ENCODE results near the gene ELAVL3. TPM values are rescaled to one million over a fixed set of nuclear protein-coding genes. Genes with fewer than 3 reads are reported as not detected.

ELAVL3 gene
- total and polyA plus RNA-seq, 2 of the 4 experiments (the other 2 are of a cell fraction), result not detected

- Histone ChIP-seq H3K79me1 (ENCODE audit: low read depth in 1 of 2, low read length in 2 of 2) (peaks cover 3 to 29% of the 10 kb centered on the region in 2 experiments), H3K27ac (ENCODE audit: insufficient read depth, low read length) (no peak overlapping the region), H2AFZ (replicated peaks; ENCODE audit: low read length, poor library complexity) (no peak overlapping the region), H2BK5ac (ENCODE audit: low read depth, low read length, poor library complexity, severe bottlenecking) (no peak overlapping the region), H3K56ac (ENCODE audit: extremely low read depth, insufficient read depth, low read length) (no peak overlapping the region), H2AK5ac (ENCODE audit: low read depth, low read length) (no peak overlapping the region), H2AK9ac (replicated peaks; ENCODE audit: low read depth, low read length, poor library complexity) (no peak overlapping the region), H2BK20ac (ENCODE audit: low read depth, low read length) (no peak overlapping the region), H4K20me1 (ENCODE audit: insufficient read depth, low read length) (peaks cover 4% of the 10 kb centered on the region; the same call in 1 of the 2 replicates), H3K4me1 (ENCODE audit: control insufficient read depth, insufficient read depth, low read length) (no peaks in the 10 kb centered on the region), H3K18ac (ENCODE audit: low read depth, low read length) (no peak overlapping the region), H3K9ac (ENCODE audit: low read depth, low read length) (no peak overlapping the region), H3K9me3 (ENCODE audit: control insufficient read depth, insufficient read depth, low read length) (no peaks in the 10 kb centered on the region), H4K5ac (ENCODE audit: low read depth, low read length) (no peak overlapping the region), H3K4me3 (ENCODE audit: insufficient read depth, low read depth, low read length) (no peak overlapping the region), H2BK15ac (ENCODE audit: low read depth, low read length) (no peak overlapping the region), H2BK120ac (ENCODE audit: low read depth, low read length) (no peak overlapping the region), H3K4ac (ENCODE audit: low read depth, low read length) (no peak overlapping the region), H3K4me2 (ENCODE audit: low read depth, low read length) (no peak overlapping the region), H3K9me1 (ENCODE audit: insufficient read depth, low read length) (no peaks in the 10 kb centered on the region), H3K23ac (ENCODE audit: low read depth, low read length) (no peak overlapping the region), H4K8ac (ENCODE audit: low read depth in 2 of 2, low read length in 2 of 2) (no peak overlapping the region), H3K36me3 (ENCODE audit: control insufficient read depth, insufficient read depth, low read length) (peaks cover 65% of the 10 kb centered on the region), H4K91ac (ENCODE audit: insufficient read depth, low read depth, low read length) (no peak overlapping the region), H3K14ac (replicated peaks; ENCODE audit: low read depth, low read length) (no peak overlapping the region), H3K27me3 (ENCODE audit: control insufficient read depth, insufficient read depth, low read length) (no peaks in the 10 kb centered on the region)
- intact Hi-C loops (cut with micrococcal nuclease), result no loop called here
- no peak for ATAC-seq (ENCODE audit: low read depth)
- no TSS peak for BruUV-seq (replicated peaks)
- ChIA-PET CTCF (no interaction called here), POLR2A (ENCODE audit: unreplicated experiment) (no interaction called here)
- WGBS, 2 experiments (ENCODE audit: extremely low coverage in 2 of 2, insufficient read length in 1 of 2), result 90% methylated on average over 5 of the region's 13 CpGs; no CpG with 5 or more reads in 1 of the 2 experiments
- dilution Hi-C loops (cut with HindIII; ENCODE audit: low sequenced_read_pairs, unreplicated experiment), result no loop called here
- in situ Hi-C loops (cut with MboI; ENCODE audit: low sequenced_read_pairs), result no loop called here
- TF ChIP-seq BHLHE40 (IDR thresholded peaks at IDR 0.05; ENCODE audit: low read depth, low read length) (no peak), CHD1 (IDR thresholded peaks at IDR 0.05; ENCODE audit: low read depth, low read length) (no peak), NFE2L2 (IDR thresholded peaks at IDR 0.05; ENCODE audit: low read depth, low read length) (no peak), ELK1 (IDR thresholded peaks at IDR 0.05; ENCODE audit: borderline replicate concordance, low read depth, low read length) (no peak), RFX5 (IDR thresholded peaks at IDR 0.05; ENCODE audit: low read depth, low read length) (no peak), POLR2A (IDR thresholded peaks at IDR 0.05; ENCODE audit: low read depth, low read length) (no peak), MAFK (IDR thresholded peaks at IDR 0.05; ENCODE audit: low read depth, low read length) (no peak), MXI1 (IDR thresholded peaks at IDR 0.05; ENCODE audit: borderline replicate concordance, low read depth, low read length) (no peak), SMC3 (IDR thresholded peaks at IDR 0.05; ENCODE audit: low read depth, low read length) (no peak), CEBPB (IDR thresholded peaks at IDR 0.05; ENCODE audit: low read depth, low read length) (no peak), USF2 (IDR thresholded peaks at IDR 0.05; ENCODE audit: low read depth, low read length) (no peak), FOS (IDR thresholded peaks at IDR 0.05; ENCODE audit: low read depth, low read length) (no peak), MAZ (IDR thresholded peaks at IDR 0.05; ENCODE audit: borderline replicate concordance, low read depth, low read length) (no peak), CTCF (conservative IDR thresholded peaks at IDR 0.05; ENCODE audit: low read depth, low read length) (no peak), RCOR1 (IDR thresholded peaks at IDR 0.05; ENCODE audit: insufficient replicate concordance, low read length) (no peak)
- no peak for DNase-seq
Measured at GRCh38 chr19:11445141-11445540, 35.7 kb downstream of the ELAVL3 start.
